A673 (cell line): ENCODE results near the gene SENP2. TPM values are rescaled to one million over a fixed set of nuclear protein-coding genes. Genes with fewer than 3 reads are reported as not detected.

Experiments used
- BruUV-seq: library from RNA; stranded (reverse); fragments of 400-500 nt; replicated peaks from 2 replicates; lab custom pipeline; 2021; lab: Mats Ljungman, UMichigan
- CTCF ChIA-PET: fragments of 300-600 bp; sonication (Branson Sonifier 250); formaldehyde crosslinking; loops from one replicate; lab custom pipeline; 2022; ENCODE audit warnings: antibody characterized with exemption; lab: Charles Lee
- POLR2A ChIA-PET: fragments of 300-600 bp; sonication (Branson Sonifier 250); formaldehyde crosslinking; loops from one replicate; lab custom pipeline; 2022; ENCODE audit warnings: antibody characterized with exemption; ENCODE audit not compliant: low non-redundant PET; lab: Charles Lee
- DNase-seq: peaks from one replicate; pipeline ENCODE4 v3.0.0-alpha.2; 2015; ENCODE audit warnings: low spot score
- H3K27ac ChIP-seq: fragments of 200-600 bp; sonication (generic); 2 replicates; pipeline ENCODE4 v1.5.1; 2016; ENCODE audit warnings: mixed run types, low read depth, mild to moderate bottlenecking, mixed read lengths, antibody characterized with exemption, low read length; ENCODE audit not compliant: poor library complexity, severe bottlenecking
- H3K27me3 ChIP-seq: fragments of 200-600 bp; sonication (generic); replicated peaks from 2 replicates; pipeline ENCODE4 v1.6.1; 2017; ENCODE audit warnings: mixed run types, low read depth, mild to moderate bottlenecking, mixed read lengths, antibody characterized with exemption, low read length; ENCODE audit not compliant: insufficient read depth, poor library complexity
- H3K36me3 ChIP-seq: fragments of 200-600 bp; sonication (generic); 2 replicates; pipeline ENCODE4 v1.6.1; 2016; ENCODE audit warnings: mixed run types, mild to moderate bottlenecking, mixed read lengths, antibody characterized with exemption, low read length; ENCODE audit not compliant: insufficient read depth, poor library complexity, severe bottlenecking
- H3K4me1 ChIP-seq: fragments of 200-600 bp; sonication (generic); 2 replicates; pipeline ENCODE4 v1.6.1; 2017; ENCODE audit warnings: mixed run types, mild to moderate bottlenecking, mixed read lengths, antibody characterized with exemption, low read length; ENCODE audit not compliant: insufficient read depth, poor library complexity, severe bottlenecking
- H3K4me3 ChIP-seq: fragments of 200-600 bp; sonication (generic); 2 replicates; pipeline ENCODE4 v1.5.1; 2016; ENCODE audit warnings: low read depth, mixed run types, mild to moderate bottlenecking, mixed read lengths, low read length; ENCODE audit not compliant: poor library complexity, severe bottlenecking
- H3K9me3 ChIP-seq: fragments of 200-600 bp; sonication (generic); 2 replicates; pipeline ENCODE4 v1.6.1; 2016; ENCODE audit warnings: mixed run types, low read depth, mild to moderate bottlenecking, mixed read lengths, antibody characterized with exemption, low read length; ENCODE audit not compliant: poor library complexity, severe bottlenecking
- EZH2 ChIP-seq: fragments of 200-600 bp; sonication (generic); IDR thresholded peaks from 2 replicates; pipeline ENCODE4 v1.6.1; 2017; ENCODE audit warnings: borderline replicate concordance, low read depth, mild to moderate bottlenecking, mixed read lengths, antibody characterized with exemption, low read length; ENCODE audit not compliant: poor library complexity, severe bottlenecking
- intact Hi-C: fragments of 100-400 bp; cut with micrococcal nuclease; formaldehyde crosslinking; loops from one replicate; pipeline ENCODE4 v1.10.0; 2022; ENCODE audit not compliant: unreplicated experiment
- total RNA-seq: library from RNA; stranded (reverse); gene quantifications from 2 replicates; pipeline ENCODE4 v1.2.3, GENCODE V29; 2021
- TF ChIP-seq, protein P1 (sequence below): fragments of 300-800, 200-600 bp; sonication (generic); conservative IDR thresholded peaks from 2 replicates; pipeline ENCODE4 v1.5.1; 2017; ENCODE audit warnings: low read depth, mild to moderate bottlenecking, antibody characterized with exemption, low read length, moderate library complexity, mixed read lengths

Gene SENP2
- total RNA-seq, 1 experiment from 2014 or later: 43.4 TPM

DNA sequence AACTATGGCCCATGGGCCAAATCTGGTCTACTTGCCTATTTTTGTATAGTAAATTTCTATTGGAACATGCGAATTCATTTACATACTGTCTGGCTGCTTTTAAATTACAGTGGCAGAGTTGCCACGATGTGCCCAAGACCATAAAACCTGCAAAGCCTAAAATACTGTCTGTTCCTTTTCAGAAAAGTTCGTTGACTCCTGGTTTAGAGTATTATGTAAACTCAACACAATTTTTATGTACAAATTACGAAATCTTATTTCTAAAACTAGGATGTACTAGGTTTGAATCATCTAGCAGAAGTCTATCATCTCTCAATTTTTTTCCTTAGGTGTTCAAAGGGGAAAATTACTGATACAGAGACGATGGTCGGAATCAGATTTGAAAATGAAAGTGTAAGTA is 26.9 kb downstream of the SENP2 start:
- no peak for TF ChIP-seq EZH2
- TF ChIP-seq, protein P1, sequence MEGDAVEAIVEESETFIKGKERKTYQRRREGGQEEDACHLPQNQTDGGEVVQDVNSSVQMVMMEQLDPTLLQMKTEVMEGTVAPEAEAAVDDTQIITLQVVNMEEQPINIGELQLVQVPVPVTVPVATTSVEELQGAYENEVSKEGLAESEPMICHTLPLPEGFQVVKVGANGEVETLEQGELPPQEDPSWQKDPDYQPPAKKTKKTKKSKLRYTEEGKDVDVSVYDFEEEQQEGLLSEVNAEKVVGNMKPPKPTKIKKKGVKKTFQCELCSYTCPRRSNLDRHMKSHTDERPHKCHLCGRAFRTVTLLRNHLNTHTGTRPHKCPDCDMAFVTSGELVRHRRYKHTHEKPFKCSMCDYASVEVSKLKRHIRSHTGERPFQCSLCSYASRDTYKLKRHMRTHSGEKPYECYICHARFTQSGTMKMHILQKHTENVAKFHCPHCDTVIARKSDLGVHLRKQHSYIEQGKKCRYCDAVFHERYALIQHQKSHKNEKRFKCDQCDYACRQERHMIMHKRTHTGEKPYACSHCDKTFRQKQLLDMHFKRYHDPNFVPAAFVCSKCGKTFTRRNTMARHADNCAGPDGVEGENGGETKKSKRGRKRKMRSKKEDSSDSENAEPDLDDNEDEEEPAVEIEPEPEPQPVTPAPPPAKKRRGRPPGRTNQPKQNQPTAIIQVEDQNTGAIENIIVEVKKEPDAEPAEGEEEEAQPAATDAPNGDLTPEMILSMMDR: no peak
- no TSS peak for BruUV-seq
- Histone ChIP-seq H3K4me1 (no peaks in the 10 kb centered on the region), H3K27ac (no peak overlapping the region), H3K9me3 (no peaks in the 10 kb centered on the region), H3K4me3 (no peak overlapping the region), H3K27me3 (no peaks in the 10 kb centered on the region), H3K36me3 (peaks cover 28% of the 10 kb centered on the region)
- no peak for DNase-seq
- CTCF ChIA-PET: no interaction called here
- POLR2A ChIA-PET: no interaction called here
- intact Hi-C loops: no loop called here

DNA sequence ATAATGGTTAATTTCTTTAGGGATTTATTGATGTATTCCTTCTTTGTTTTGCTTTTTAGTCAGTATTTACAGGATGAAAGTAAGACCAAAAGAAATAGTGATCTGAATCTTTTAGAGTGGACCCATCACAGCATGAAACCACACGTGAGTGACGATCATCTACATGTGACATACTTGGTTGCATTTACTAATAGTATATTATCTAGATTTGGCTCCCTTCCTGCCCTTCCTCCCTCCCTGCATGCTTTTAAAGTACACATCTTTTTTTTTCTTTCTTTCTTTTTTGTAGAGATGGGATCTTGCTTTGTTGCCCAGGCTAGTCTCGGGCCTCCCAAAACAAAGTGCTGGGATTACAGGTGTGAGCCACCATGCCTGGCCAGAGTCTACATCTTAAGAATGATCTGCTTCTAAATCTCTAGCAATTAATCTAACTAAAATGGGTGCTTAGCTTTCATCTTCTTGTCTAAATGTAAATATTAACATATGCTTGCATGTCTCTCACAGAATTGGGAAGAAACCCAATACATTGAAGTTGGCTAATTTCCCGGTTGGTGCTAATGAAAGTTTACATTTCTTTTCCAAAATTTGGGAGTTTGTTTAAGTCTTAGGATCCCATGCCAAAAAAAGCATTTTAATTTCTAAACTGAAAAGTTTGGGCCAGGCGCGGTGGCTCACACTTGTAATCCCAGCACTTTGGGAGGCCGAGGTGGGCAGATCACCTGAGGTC is 38.0 kb downstream of the SENP2 start:
- POLR2A ChIA-PET: interaction anchor here (0.6 kb wide), 1 partner anchor 38 kb away, joined by 5 read pairs; no protein-coding TSS in a partner anchor
- intact Hi-C loops: no loop called here
- no peak overlapping the region for H3K4me3 ChIP-seq
- no peak overlapping the region for H3K27ac ChIP-seq
- H3K4me1 ChIP-seq: no peaks in the 10 kb centered on the region
- H3K27me3 ChIP-seq: no peaks in the 10 kb centered on the region
- TF ChIP-seq EZH2: no peak
- TF ChIP-seq, protein P1: no peak
- no peaks in the 10 kb centered on the region for H3K9me3 ChIP-seq
- BruUV-seq: no TSS peak
- CTCF ChIA-PET: no interaction called here
- no peak for DNase-seq
- peaks cover 10% of the 10 kb centered on the region for H3K36me3 ChIP-seq

DNA sequence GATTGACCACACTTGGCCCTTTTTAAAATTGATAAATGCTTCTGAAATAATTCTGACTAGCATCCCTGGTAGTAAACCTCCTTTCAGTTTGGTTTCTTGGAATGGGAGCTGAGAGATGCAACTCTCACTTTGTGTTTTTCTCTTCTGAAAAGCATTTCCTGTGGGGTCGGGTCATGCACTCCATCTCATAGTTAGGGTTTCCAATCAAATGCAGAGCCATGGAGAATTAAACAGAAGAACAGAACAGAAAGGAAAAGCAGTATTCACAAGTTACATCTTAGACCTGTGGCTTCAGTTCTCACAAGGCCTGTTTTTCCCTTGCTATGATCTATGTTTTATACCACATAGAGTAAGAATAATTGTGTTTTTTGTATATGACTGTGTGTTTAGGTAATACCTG is 39.7 kb downstream of the SENP2 start:
- no peak overlapping the region for H3K4me3 ChIP-seq
- H3K27me3 ChIP-seq: no peaks in the 10 kb centered on the region
- BruUV-seq: no TSS peak
- TF ChIP-seq EZH2: no peak
- TF ChIP-seq, protein P1: no peak
- intact Hi-C loops: no loop called here
- H3K4me1 ChIP-seq: peaks cover 9% of the 10 kb centered on the region
- H3K27ac ChIP-seq: no peak overlapping the region
- H3K9me3 ChIP-seq: no peaks in the 10 kb centered on the region
- ChIA-PET POLR2A (no interaction called here), CTCF (no interaction called here)
- no peak for DNase-seq
- H3K36me3 ChIP-seq: peaks cover 10% of the 10 kb centered on the region
